HUES6 (cell line): Measurements from ENCODE around the gene ANKLE2.
"Not testable (repeated sequence)": the region's sequence is repeated elsewhere in the genome, so short reads cannot be mapped to it uniquely, and the experiment has no call there.

Experiments used
- H3K27ac ChIP-seq: 2 replicates; pipeline ENCODE4 v1.7.0; 2013; ENCODE audit warnings: low read depth, mild to moderate bottlenecking, low read length, inconsistent platforms
- H3K27me3 ChIP-seq: 2 replicates; pipeline ENCODE4 v1.6.1; 2013; ENCODE audit warnings: low read length; ENCODE audit not compliant: control insufficient read depth, insufficient read depth
- H3K36me3 ChIP-seq: 2 replicates; pipeline ENCODE4 v1.6.1; 2013; ENCODE audit warnings: low read length; ENCODE audit not compliant: control insufficient read depth, insufficient read depth
- H3K4me1 ChIP-seq: 2 replicates; pipeline ENCODE4 v1.6.1; 2013; ENCODE audit warnings: low read length; ENCODE audit not compliant: control insufficient read depth, insufficient read depth
- H3K4me3 ChIP-seq: 2 replicates; pipeline ENCODE4 v1.5.1; 2013; ENCODE audit warnings: low read depth, low read length
- H3K9ac ChIP-seq: one replicate; pipeline ENCODE4 v1.6.1; 2013; ENCODE audit warnings: mild to moderate bottlenecking, low read length
- H3K9me3 ChIP-seq: 2 replicates; pipeline ENCODE4 v1.6.1; 2013; ENCODE audit warnings: low read depth, low read length; ENCODE audit not compliant: control insufficient read depth, insufficient read depth

The ANKLE2 gene

DNA sequence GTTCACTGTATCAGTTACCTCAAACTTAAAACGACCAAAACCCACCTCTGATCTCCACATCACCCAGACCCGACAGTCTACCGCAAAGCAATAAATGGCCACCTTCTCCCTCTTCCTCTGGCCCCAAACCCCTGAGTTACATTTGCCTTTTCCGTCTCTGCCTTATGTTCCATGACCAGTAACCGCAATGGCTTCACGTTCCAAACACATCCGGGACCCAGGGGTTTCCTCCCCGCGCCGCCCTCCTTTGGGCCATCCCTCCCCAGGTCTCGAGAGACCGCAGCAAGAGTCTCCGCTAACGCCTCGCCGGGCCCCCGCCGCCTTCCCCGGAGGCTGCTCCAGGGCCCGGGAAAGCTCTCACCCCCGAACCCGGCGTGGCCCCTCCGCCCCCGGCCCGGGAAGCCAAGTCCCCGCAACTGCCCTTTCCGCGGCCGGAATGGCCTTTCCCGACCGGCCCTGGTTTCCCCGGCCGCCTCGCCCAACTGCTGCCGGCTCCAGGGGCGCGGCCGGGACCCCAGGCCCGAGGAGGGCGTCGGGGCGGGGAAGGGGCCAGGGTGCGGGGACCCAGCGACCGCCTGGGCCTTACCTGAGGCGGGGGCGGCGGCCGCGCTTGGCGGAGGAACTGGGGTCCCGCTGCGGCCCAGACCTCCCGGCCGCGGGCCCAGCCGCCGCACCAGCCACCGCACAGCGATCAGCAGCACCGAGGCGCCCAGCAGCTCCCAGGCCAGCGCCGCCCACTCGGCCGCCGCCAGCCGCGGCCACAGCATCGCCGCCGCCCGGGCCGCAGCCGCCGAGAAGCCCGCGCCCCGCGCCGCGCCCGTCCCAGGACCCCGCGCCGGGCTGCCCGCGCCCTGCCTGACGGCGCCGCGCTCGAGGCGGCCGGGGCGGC lies at the start of gene ANKLE2:
Gene ANKLE2 (minus strand): TSS at position 801 of the 889 bp plus-strand sequence. CDS start 34 bp downstream, at position 767.
- Histone ChIP-seq H3K36me3 (peaks cover 17% of the 10 kb centered on the region), H3K9me3 (no peaks in the 10 kb centered on the region), H3K4me1 (peaks cover 5% of the 10 kb centered on the region), H3K27me3 (no peaks in the 10 kb centered on the region), H3K27ac (peak within 1 kb of the TSS; percentile 92), H3K9ac (peak within 1 kb of the TSS; percentile 85), H3K4me3 (peak within 1 kb of the TSS; percentile 79)

DNA sequence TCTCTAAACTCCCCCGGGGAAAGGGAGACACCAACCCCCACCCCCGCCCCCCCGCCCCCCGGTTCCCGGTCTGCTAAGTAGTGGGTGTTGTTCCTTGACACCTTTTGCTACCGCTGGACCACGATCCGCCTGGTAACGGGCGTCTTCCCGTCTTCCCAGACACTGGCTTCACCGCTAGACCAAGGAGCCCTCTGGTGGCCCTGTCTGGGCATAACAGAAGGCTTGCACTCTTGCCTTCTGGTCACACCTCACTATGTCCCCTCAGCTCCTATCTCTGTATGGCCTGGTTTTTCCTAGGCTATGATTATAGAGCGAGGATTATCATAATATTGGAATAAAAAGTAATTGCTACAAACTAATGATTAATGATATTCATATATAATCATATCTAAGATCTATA lies 47.8 kb upstream of the ANKLE2 start:
- H3K4me3 ChIP-seq, H3K9me3 ChIP-seq, H3K4me1 ChIP-seq, H3K9ac ChIP-seq, H3K27ac ChIP-seq, H3K27me3 ChIP-seq: not testable (repeated sequence)
- H3K36me3 ChIP-seq: peaks cover 64% of the 10 kb centered on the region

DNA sequence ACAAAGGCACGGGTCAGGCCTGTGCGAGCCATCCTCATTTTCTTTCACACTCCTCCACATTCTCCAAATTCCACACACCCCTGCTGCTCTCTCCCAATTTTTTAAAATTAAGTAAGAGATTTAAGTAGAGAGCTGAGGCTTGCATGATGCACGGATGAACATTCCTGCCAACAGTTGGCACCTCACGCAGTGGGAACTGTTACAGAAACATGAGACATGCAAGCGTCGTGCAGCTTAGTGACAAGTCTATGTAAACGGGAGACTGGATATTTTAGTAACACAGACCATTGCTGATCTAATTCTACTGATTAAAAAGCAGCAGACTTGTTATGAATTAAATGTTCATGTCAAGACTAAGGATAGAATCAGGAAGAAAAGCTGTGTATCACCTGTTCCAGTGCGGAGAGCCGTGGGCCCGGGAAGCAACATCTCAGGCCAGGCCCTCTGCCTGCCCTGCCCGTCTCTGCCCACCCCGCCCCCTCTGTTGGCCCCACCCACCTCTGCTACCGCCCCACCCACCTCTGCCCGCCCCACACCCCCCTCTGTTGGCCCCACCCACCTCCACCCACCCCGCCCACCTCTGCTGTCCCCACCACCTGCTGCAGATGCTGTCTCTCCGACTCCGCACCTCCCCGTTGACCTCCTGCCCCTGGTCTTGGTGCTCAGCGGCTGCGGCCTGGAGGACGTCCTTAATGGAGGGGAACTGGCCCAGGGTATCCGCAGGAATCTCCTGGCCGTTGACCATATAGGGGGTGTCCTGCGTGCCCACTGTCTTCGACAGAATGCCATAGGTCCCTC lies 45.9 kb upstream of the ANKLE2 start:
- Histone ChIP-seq H3K27me3 (no peaks in the 10 kb centered on the region), H3K4me3 (no peak overlapping the region), H3K9me3 (no peaks in the 10 kb centered on the region), H3K36me3 (peaks cover 65% of the 10 kb centered on the region), H3K9ac (no peak overlapping the region), H3K27ac (no peak overlapping the region), H3K4me1 (peaks cover 6% of the 10 kb centered on the region; the same call in 1 of the 2 replicates)

- H3K4me3 ChIP-seq: no peak overlapping the region
- H3K36me3 ChIP-seq: peaks cover 64% of the 10 kb centered on the region
- no peak overlapping the region for H3K27ac ChIP-seq
- no peaks in the 10 kb centered on the region for H3K9me3 ChIP-seq
- peaks cover 6% of the 10 kb centered on the region; the same call in 1 of the 2 replicates for H3K4me1 ChIP-seq
- no peaks in the 10 kb centered on the region for H3K27me3 ChIP-seq
- no peak overlapping the region for H3K9ac ChIP-seq
Measured at GRCh38 chr12:132806857-132807256, 45.2 kb upstream of the ANKLE2 start.

- Histone ChIP-seq H3K4me1 (peaks cover 6% of the 10 kb centered on the region; the same call in 1 of the 2 replicates), H3K27me3 (no peaks in the 10 kb centered on the region), H3K36me3 (peaks cover 81% of the 10 kb centered on the region), H3K4me3 (no peak overlapping the region), H3K9me3 (no peaks in the 10 kb centered on the region), H3K27ac (no peak overlapping the region), H3K9ac (no peak overlapping the region)
Measured at GRCh38 chr12:132804426-132804861, 42.8 kb upstream of the ANKLE2 start.

GRCh38 chr12:132803888-132804287 lies 42.3 kb upstream of the ANKLE2 start:
- no peaks in the 10 kb centered on the region for H3K9me3 ChIP-seq
- no peaks in the 10 kb centered on the region for H3K27me3 ChIP-seq
- H3K4me3 ChIP-seq: no peak overlapping the region
- H3K4me1 ChIP-seq: peaks cover 6% of the 10 kb centered on the region; the same call in 1 of the 2 replicates
- peaks cover 86% of the 10 kb centered on the region for H3K36me3 ChIP-seq
- H3K27ac ChIP-seq: 0 out of 2 replicates have a peak overlapping the region, but pooled peaks have one; percentile 12
- no peak overlapping the region for H3K9ac ChIP-seq

- peaks cover 6% of the 10 kb centered on the region; the same call in 1 of the 2 replicates for H3K4me1 ChIP-seq
- peaks cover 88% of the 10 kb centered on the region for H3K36me3 ChIP-seq
- H3K27me3 ChIP-seq: no peaks in the 10 kb centered on the region
- H3K27ac ChIP-seq: no peak overlapping the region
- no peak overlapping the region for H3K9ac ChIP-seq
- no peak overlapping the region for H3K4me3 ChIP-seq
- no peaks in the 10 kb centered on the region for H3K9me3 ChIP-seq
Measured at GRCh38 chr12:132803125-132803524, 41.5 kb upstream of the ANKLE2 start.

GRCh38 chr12:132801741-132802140 lies 40.1 kb upstream of the ANKLE2 start:
- H3K36me3 ChIP-seq: peaks cover 90% of the 10 kb centered on the region
- no peak overlapping the region for H3K4me3 ChIP-seq
- H3K27me3 ChIP-seq: no peaks in the 10 kb centered on the region
- H3K4me1 ChIP-seq: no peaks in the 10 kb centered on the region
- no peak overlapping the region for H3K9ac ChIP-seq
- no peak overlapping the region for H3K27ac ChIP-seq
- no peaks in the 10 kb centered on the region for H3K9me3 ChIP-seq

DNA sequence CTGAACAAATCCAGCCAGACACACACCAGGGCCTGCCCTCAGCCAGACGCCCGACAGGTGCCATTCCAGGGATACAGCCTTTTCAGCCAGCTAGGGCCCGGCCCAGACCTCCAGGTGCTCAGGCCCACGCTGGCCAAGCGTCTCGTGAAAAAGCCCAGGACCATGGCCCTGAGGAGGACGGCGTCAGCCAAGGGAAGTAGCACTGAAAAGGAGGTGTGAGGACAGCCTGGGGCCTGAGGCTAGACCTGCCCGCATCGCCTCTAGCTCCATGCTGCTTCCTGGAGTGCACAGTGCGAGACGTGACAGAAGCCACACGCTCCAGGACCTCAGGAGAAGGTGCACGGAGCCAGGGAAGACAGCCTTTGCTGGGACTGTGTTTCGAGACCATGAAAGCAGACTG lies 37.2 kb upstream of the ANKLE2 start:
- no peaks in the 10 kb centered on the region for H3K4me1 ChIP-seq
- H3K9me3 ChIP-seq: no peaks in the 10 kb centered on the region
- H3K27me3 ChIP-seq: no peaks in the 10 kb centered on the region
- peaks cover 90% of the 10 kb centered on the region for H3K36me3 ChIP-seq
- H3K9ac ChIP-seq: no peak overlapping the region
- H3K4me3 ChIP-seq: no peak overlapping the region
- no peak overlapping the region for H3K27ac ChIP-seq

- H3K27ac ChIP-seq: no peak overlapping the region
- H3K27me3 ChIP-seq: no peaks in the 10 kb centered on the region
- H3K4me1 ChIP-seq: no peaks in the 10 kb centered on the region
- H3K36me3 ChIP-seq: peaks cover 85% of the 10 kb centered on the region
- H3K9me3 ChIP-seq: no peaks in the 10 kb centered on the region
- no peak overlapping the region for H3K4me3 ChIP-seq
- no peak overlapping the region for H3K9ac ChIP-seq
Measured at GRCh38 chr12:132797820-132798570, 36.4 kb upstream of the ANKLE2 start.
